GM12878 (cell line): ENCODE measurements around the gene GRAPL. TPM values are rescaled to one million over a fixed set of nuclear protein-coding genes. Genes with fewer than 3 reads are reported as not detected.
"Not testable (repeated sequence)": the region's sequence is repeated elsewhere in the genome, so short reads cannot be mapped to it uniquely, and the experiment has no call there.

Source experiments
- ATAC-seq: fragments of 200-7000 bp; cut with Tn5 transposase; 3 replicates; pipeline ENCODE4 v1.9.1; 2020; ENCODE audit warnings: mild to moderate bottlenecking, moderate library complexity
- Bru-seq: library from RNA; stranded (reverse); fragments of 400-500 nt; gene quantifications from one replicate; lab custom pipeline; 2021; lab: Mats Ljungman, UMichigan
- BruChase-seq, 2 experiments: library from RNA; stranded (reverse); fragments of 400-500 nt; gene quantifications; one replicate each; lab custom pipeline; 2021; lab: Mats Ljungman, UMichigan
- BruUV-seq: library from RNA; stranded (reverse); fragments of 400-500 nt; replicated peaks from 2 replicates; lab custom pipeline; 2021; lab: Mats Ljungman, UMichigan
- CTCF ChIA-PET: fragments of 300-600 bp; sonication (Branson Sonifier 250); formaldehyde crosslinking; extraction: SDS; loops from one replicate; lab custom pipeline; 2021; ENCODE audit warnings: inconsistent platforms; lab: Yijun Ruan, JAX
- POLR2A ChIA-PET: fragments of 350-600 bp; formaldehyde crosslinking; extraction: SDS; loops from one replicate; lab custom pipeline; 2021; ENCODE audit warnings: inconsistent platforms; lab: Charles Lee
- RAD21 ChIA-PET: fragments of 300-600 bp; sonication (Branson Sonifier 250); formaldehyde crosslinking; loops from one replicate; lab custom pipeline; 2023; ENCODE audit warnings: antibody characterized with exemption; ENCODE audit not compliant: unreplicated experiment; lab: Charles Lee
- SMC1A ChIA-PET: fragments of 300-600 bp; sonication (Branson Sonifier 250); formaldehyde crosslinking; loops from one replicate; lab custom pipeline; 2023; ENCODE audit not compliant: unreplicated experiment, uncharacterized antibody; lab: Charles Lee
- DNase-seq: peaks from one replicate; pipeline ENCODE4 v3.0.0-alpha.2; 2011; ENCODE audit warnings: low read depth, low spot score
- FAIRE-seq: peaks from 3 replicates; lab custom pipeline; 2011; peaks lifted over from hg19 to GRCh38; lab: Jason Lieb, UNC
- H2AFZ ChIP-seq: 2 replicates; pipeline ENCODE4 v1.6.0; 2011; ENCODE audit warnings: low read depth, low read length, control low read depth; ENCODE audit not compliant: control insufficient read depth
- H3K27ac ChIP-seq: 2 replicates; pipeline ENCODE4 v1.5.1; 2011; ENCODE audit warnings: control low read depth; ENCODE audit not compliant: control insufficient read depth, insufficient read depth
- H3K27me3 ChIP-seq, 2 experiments: replicated peaks in 1 of 2; 2 replicates each; pipeline versions ENCODE4 v1.6.0 to v1.6.1; 2011; ENCODE audit warnings: low read length in 1 of 2; ENCODE audit not compliant: control insufficient read depth in 2 of 2, insufficient read depth in 2 of 2
- H3K36me3 ChIP-seq, 2 experiments: 2 replicates each; pipeline ENCODE4 v1.5.1; 2011; ENCODE audit warnings: low read length in 1 of 2; ENCODE audit not compliant: control insufficient read depth in 2 of 2, insufficient read depth in 2 of 2
- H3K4me1 ChIP-seq: 2 replicates; pipeline ENCODE4 v1.6.1; 2011; ENCODE audit warnings: mild to moderate bottlenecking, low read length, moderate library complexity, mixed read lengths; ENCODE audit not compliant: control insufficient read depth, insufficient read depth
- H3K4me2 ChIP-seq: 2 replicates; pipeline ENCODE4 v1.6.0; 2011; ENCODE audit warnings: control low read depth; ENCODE audit not compliant: control insufficient read depth, insufficient read depth
- H3K4me3 ChIP-seq: fragments of 200-600 bp; sonication (generic); 2 replicates; pipeline ENCODE4 v1.5.1; 2016
- H3K79me2 ChIP-seq: 2 replicates; pipeline ENCODE4 v1.6.0; 2011; ENCODE audit warnings: low read length; ENCODE audit not compliant: control insufficient read depth, insufficient read depth
- H3K9ac ChIP-seq: 2 replicates; pipeline ENCODE4 v1.8.0; 2011; ENCODE audit warnings: low read length, control low read depth, mixed read lengths; ENCODE audit not compliant: control insufficient read depth, insufficient read depth
- H3K9me3 ChIP-seq: replicated peaks from 3 replicates; pipeline ENCODE4 v1.5.1; 2011; ENCODE audit warnings: mild to moderate bottlenecking, low read length; ENCODE audit not compliant: control insufficient read depth, insufficient read depth
- H4K20me1 ChIP-seq: 2 replicates; pipeline ENCODE4 v1.6.0; 2011; ENCODE audit not compliant: control insufficient read depth, insufficient read depth
- WGBS: methylation state at CpG from one replicate; pipeline ENCODE4 v1.1.6; 2016; ENCODE audit warnings: low lambda C conversion rate; ENCODE audit not compliant: insufficient replicate concordance, insufficient coverage; ENCODE audit errors: missing lambda C conversion rate; 5-methylcytosine and 5-hydroxymethylcytosine counted together
- in situ Hi-C: fragments of 300-500 bp; cut with MboI; formaldehyde crosslinking; loops from 9 replicates; pipeline ENCODE4 v1.14.3; 2018; ENCODE audit warnings: mixed read lengths
- intact Hi-C: fragments of 100-400 bp; cut with micrococcal nuclease; formaldehyde crosslinking; loops from one replicate; pipeline ENCODE4 v1.14.2; 2022; ENCODE audit not compliant: unreplicated experiment
- long read RNA-seq, 2 experiments: library from polyadenylated mRNA; unstranded; transcript quantifications; one replicate each; pipeline ENCODE4 v2.0.0, GENCODE V29; 2019 to 2020
- polyA minus RNA-seq, 3 experiments: library from RNA; depleted of rRNA, polyadenylated mRNA; stranded (reverse); fragments of >200 nt; gene quantifications; 2 replicates each; pipeline ENCODE4 v1.2.3, GENCODE V29; 2011
- polyA plus RNA-seq, 11 experiments: library from polyadenylated mRNA; depleted of rRNA in 4 of 11; unstranded in 6 of 11; stranded (reverse) in 5 of 11; fragments of >200 nt; fragmentation: Nextera tagmentation in 4 of 11; fragmentation: Illumina TruSeq in 1 of 11; extraction: Ambion mirVana in 4 of 11; extraction: Trizol in 1 of 11; gene quantifications; 1 replicate in 1 of 11; 2 replicates in 10 of 11; pipeline versions ENCODE4 v1.2.1 to v1.2.3, GENCODE V29; 2011 to 2016; ENCODE audit warnings: inconsistent platforms in 2 of 11, missing spikeins in 2 of 11, low read depth in 1 of 11
- total RNA-seq, 4 experiments: library from RNA; depleted of rRNA in 3 of 4; stranded (reverse); fragments of >200 nt in 3 of 4; fragmentation: Illumina TruSeq in 1 of 4; extraction: Trizol in 1 of 4; gene quantifications; 2 replicates each; pipeline versions ENCODE4 v1.2.1 to v1.2.3, GENCODE V29; 2013 to 2021

The GRAPL gene
- 194 and 200 TPM in 2 replicates for total RNA-seq (2013; cell fraction: nucleolus; rRNA removed)
- total RNA-seq (2014; rRNA removed) (18.7 and 21.2 TPM in 2 replicates), total RNA-seq (2014; rRNA removed; fragmentation: Illumina TruSeq; extraction: Trizol) (35.1 and 37.3 TPM in 2 replicates), total RNA-seq (2021) (29.3 and 32.4 TPM in 2 replicates), polyA plus RNA-seq (2011; rRNA removed) (5.5 and 7.5 TPM in 2 replicates), polyA plus RNA-seq (2014; fragmentation: Illumina TruSeq; extraction: Trizol) (5.6 and 24.6 TPM in 2 replicates), polyA plus RNA-seq (2014; fragmentation: Nextera tagmentation; extraction: Ambion mirVana) (1 to 10 TPM; 1.5 to 1.9 TPM), polyA plus RNA-seq (2014; rRNA removed) (52.0 and 63.2 TPM in 2 replicates), polyA plus RNA-seq (2016; fragmentation: Nextera tagmentation; extraction: Ambion mirVana) (1 to 10 TPM; 2.8 TPM), polyA minus RNA-seq (2011; rRNA and poly(A)+ RNA removed) (8.1 and 14.8 TPM in 2 replicates), Bru-seq, nascent RNA (percentile 56 among the genes with signal in this experiment), BruChase-seq, experiment 1, labeled RNA remaining after a 6-hour chase (percentile 56 among the genes with signal in this experiment), BruChase-seq, experiment 2, labeled RNA remaining after a 2-hour chase (percentile 55 among the genes with signal in this experiment)
- polyA plus RNA-seq (2011; ENCODE audit: low read depth): 12.7 TPM
- polyA plus RNA-seq (2011; cell fraction: cytosol; rRNA removed): 4.3 and 5.9 TPM in 2 replicates
- 18.7 and 26.5 TPM in 2 replicates for polyA plus RNA-seq (2011; cell fraction: nucleus; rRNA removed)
- polyA plus RNA-seq (2012): 18.3 and 26.2 TPM in 2 replicates
- polyA minus RNA-seq (2011; cell fraction: cytosol; rRNA and poly(A)+ RNA removed): 2.4 and 2.9 TPM in 2 replicates
- polyA minus RNA-seq (2011; cell fraction: nucleus; rRNA and poly(A)+ RNA removed): 14.4 and 35.1 TPM in 2 replicates
- long read RNA-seq, experiment 1, partial matches to known transcripts: 0 of 2 reads
- long read RNA-seq, experiment 1, other reads (novel, unspliced or antisense): 2 of 2 reads
- long read RNA-seq, experiment 2, partial matches to known transcripts: 0 of 9 reads
- long read RNA-seq, experiment 2, other reads (novel, unspliced or antisense): 8 of 9 reads

DNA sequence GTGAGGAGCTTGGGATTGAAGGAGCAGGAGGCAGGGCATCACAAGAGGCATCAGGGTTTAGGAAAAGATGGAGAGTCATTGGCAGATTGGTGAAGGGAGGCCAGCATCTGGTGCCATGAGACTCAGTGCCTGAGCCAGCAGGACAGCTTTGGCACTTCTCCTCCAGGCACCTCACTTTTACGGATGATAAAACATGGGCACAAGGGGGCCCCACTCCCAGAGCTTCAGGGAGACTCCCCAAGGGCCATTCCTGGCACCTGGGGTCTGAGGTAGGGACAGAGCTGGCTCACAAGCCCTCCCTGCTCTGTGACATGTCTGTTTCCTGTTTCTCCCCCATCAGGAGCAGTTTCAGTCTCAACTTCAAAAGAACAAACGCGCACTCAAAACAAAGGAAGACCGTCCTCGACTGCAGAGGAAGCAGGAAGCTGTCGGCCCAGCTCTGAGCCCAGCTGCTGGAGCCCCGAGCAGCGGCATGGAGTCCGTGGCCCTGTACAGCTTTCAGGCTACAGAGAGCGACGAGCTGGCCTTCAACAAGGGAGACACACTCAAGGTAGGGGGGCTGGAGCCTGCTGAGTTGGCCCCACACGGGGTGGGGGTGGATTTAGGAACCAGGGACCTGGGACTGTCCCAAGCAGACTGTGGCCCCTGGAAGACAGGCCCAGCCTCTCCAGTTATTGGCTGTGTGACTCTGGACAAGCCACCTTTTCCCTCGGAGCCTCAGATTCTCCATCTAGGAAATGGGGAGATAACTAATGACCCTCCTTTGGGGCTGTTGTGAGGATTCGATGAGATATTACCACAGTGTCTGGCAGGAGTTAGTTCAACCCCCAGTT, at the start of gene GRAPL:
GRAPL (plus strand) TSS at position 442 of the 833 bp plus-strand sequence; CDS start at position 473, 31 bp downstream.
- ATAC-seq: peak; percentile 54
- H3K4me2 ChIP-seq, H2AFZ ChIP-seq, H3K9ac ChIP-seq, intact Hi-C loops, BruUV-seq, DNase-seq, H3K4me3 ChIP-seq, RAD21 ChIA-PET, H4K20me1 ChIP-seq, FAIRE-seq, in situ Hi-C loops, H3K27me3 ChIP-seq, H3K27ac ChIP-seq, H3K9me3 ChIP-seq, SMC1A ChIA-PET, H3K4me1 ChIP-seq, CTCF ChIA-PET, H3K36me3 ChIP-seq, H3K79me2 ChIP-seq, POLR2A ChIA-PET: not testable (repeated sequence)
- no CpG with 5 or more reads among the region's 14 CpGs for WGBS

DNA sequence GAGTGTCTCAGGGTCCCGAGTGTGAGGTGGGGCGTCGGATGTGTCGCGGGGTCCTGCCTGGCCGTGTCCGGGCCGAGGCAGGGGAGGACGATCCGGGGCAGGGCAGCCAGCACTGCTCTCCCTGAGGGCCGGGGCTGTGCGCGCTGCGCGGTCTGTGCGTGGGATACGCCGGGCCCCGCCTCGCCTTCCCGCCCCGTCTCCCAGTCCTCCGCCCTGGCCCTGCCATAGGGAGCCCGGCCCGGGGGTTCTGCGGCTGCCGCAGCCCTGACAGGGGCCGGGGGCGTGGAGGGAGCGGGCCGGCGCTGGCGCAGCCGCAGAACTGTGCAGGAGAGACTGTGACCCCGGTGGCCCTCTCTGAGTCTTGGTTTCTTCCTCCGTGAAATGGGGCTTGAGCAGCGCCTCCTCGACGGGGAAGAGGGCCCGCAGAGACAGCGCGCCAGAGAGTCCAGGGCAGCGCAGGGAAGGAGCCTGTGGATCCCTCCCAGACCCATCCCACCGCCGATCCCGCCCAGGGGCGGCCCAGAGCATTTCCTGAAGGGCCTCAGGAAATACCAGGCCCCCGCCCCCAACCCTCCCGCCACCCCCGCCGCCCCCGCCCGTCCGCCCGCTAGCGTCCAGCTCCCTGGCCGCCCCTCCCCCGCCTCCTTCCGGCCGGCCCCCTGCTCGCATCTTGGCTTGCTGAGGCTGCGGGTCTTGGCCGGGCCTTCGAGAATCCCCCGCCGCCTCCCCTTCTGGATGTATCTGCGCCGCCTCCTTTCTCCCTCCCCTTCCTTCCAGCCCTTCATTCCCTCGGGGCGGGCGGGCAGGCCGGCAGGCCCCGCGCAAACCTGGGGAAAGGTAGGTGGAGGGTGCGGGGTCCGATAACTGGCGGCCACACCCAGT, 38.3 kb upstream of the GRAPL start:
- ATAC-seq: peak; percentile 56
- H3K4me3 ChIP-seq, H3K4me1 ChIP-seq, POLR2A ChIA-PET, FAIRE-seq, H4K20me1 ChIP-seq, intact Hi-C loops, H2AFZ ChIP-seq, H3K27ac ChIP-seq, in situ Hi-C loops, H3K9ac ChIP-seq, BruUV-seq, H3K79me2 ChIP-seq, H3K36me3 ChIP-seq, CTCF ChIA-PET, RAD21 ChIA-PET, H3K27me3 ChIP-seq, H3K9me3 ChIP-seq, H3K4me2 ChIP-seq, DNase-seq, SMC1A ChIA-PET: not testable (repeated sequence)
- WGBS: no CpG with 5 or more reads among the region's 77 CpGs

DNA sequence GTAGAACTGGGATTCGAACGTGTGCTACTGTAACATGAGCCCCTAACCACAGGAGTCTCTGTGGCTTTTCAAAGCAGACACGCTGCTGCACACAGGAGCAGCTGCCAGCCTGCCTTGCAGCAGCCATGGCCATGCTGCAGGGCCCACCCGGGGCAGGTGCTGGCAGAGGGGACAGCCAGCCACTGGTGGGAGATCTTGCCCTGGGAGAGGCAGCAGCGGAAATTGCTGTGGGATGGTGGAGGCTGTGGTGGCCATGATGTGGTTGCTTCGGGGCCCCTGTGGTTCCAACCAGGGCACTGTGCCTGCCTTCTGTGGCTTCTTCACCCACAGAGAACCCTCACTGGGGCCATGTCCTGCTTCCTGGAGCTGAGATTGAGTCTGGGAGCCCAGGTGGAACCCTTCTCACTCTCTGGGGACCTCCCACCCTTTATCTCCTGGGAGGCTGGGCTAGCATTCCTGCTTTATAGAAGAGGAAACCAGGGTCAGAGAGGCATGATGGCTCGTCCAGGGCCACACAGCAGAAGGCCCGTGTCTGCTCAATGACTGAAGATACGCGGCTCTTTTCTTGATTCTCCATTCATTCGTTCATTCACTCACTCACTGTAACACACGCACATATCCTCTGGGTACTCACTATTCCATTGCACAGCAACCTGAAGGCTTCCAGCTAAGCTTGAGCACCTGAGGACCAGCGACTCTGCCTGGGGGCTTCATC, 37.2 kb upstream of the GRAPL start:
- H4K20me1 ChIP-seq, H3K4me3 ChIP-seq, DNase-seq, H2AFZ ChIP-seq, H3K4me2 ChIP-seq, H3K36me3 ChIP-seq, in situ Hi-C loops, FAIRE-seq, H3K27ac ChIP-seq, H3K4me1 ChIP-seq, intact Hi-C loops, H3K27me3 ChIP-seq, H3K9me3 ChIP-seq, CTCF ChIA-PET, SMC1A ChIA-PET, H3K9ac ChIP-seq, H3K79me2 ChIP-seq, RAD21 ChIA-PET, POLR2A ChIA-PET: not testable (repeated sequence)
- WGBS: no CpG with 5 or more reads among the region's 13 CpGs
- ATAC-seq: peak; percentile 83
- BruUV-seq: TSS peak; percentile 67
